ENCODE results near the gene ANKRD34A.

ANKRD34A gene

DNA sequence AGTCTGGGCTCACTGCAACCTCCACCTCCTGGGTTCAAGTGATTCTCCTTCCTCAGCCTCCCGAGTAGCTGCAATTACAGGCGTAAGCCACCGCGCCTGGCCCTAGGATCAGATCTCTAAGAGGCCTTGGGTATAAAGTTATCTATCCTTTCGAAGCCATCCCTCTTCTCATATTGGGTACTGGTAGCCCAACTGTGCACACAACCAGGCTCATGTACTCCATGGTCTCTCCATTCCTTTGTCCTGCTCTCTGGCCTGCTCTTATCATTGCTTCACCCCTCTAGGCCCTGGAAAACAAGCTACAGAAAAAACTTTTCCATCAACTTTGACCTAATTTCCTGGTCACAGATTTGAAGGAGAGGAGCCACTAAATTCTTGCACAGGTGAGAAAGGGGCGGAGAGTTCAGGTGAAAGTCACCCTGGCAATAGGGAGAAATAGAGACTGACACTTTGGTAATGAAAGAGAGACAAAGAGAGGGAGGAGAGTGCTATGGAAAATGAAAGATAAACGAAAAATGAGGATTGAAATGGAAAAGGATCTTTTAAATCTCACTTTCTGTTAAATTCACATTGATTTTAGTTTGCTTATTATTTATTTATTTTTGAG lies 26.0 kb upstream of the ANKRD34A start:
- peak; percentile 51 for DNase-seq

DNA sequence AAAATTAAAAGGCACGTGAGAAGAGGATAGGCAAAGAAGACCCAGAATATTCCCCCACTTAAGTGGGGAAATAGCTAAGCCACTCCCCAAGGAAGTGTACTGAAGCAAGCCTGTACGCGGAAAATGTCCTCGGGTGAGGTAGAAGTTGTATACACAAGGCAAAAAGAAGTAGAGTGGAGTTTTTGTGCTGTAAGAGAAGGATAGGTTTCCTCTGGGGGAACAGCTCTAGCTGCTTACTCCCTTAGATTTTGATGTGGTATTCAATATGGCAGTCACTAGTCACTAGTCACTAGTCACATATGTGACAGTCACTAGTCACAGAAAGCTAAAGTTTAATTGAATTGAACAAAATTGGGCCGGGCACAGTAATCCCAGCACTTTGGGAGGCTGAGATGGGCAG lies 24.4 kb upstream of the ANKRD34A start:
- DNase-seq: no peak

DNA sequence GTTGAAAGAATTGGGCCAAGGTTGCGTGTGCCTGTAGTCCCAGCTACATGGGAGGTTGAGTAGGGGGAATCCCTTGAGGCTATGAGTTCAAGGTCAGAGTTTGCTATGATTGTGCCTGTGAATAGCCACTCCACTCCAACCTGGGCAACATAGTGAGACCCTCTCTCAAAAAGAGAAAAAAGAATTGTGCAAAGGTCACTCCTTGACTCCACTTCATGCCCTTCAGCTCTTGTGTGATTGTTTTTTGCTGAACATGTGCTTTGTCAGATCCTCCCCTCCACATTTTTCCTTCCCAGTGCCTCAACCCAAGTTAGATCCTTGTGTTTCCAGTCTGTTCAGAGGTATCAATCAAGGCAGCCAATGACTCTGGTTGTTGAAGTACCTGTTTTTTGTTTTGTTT lies 23.6 kb upstream of the ANKRD34A start:
- DNase-seq: no peak

DNA sequence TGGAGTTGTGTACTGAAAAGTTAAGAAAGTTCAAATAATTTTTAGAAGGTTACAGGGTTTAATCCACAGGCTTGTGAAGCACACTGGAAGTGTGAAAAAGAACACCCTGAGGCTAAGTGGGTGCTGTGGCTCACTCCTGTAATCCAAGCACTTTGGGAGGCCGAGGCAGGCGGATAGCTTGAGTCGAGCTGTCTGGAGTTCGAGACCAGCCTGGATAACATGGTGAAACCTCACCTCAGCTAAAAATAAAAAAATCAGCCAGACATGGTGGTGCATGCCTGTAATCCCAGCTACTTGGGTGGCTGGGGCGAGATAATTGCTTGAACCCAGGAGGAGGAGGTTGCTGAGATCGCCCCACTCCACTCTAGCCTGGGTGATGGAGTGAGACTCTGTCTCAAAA lies 22.2 kb upstream of the ANKRD34A start:
- DNase-seq: no peak

DNA sequence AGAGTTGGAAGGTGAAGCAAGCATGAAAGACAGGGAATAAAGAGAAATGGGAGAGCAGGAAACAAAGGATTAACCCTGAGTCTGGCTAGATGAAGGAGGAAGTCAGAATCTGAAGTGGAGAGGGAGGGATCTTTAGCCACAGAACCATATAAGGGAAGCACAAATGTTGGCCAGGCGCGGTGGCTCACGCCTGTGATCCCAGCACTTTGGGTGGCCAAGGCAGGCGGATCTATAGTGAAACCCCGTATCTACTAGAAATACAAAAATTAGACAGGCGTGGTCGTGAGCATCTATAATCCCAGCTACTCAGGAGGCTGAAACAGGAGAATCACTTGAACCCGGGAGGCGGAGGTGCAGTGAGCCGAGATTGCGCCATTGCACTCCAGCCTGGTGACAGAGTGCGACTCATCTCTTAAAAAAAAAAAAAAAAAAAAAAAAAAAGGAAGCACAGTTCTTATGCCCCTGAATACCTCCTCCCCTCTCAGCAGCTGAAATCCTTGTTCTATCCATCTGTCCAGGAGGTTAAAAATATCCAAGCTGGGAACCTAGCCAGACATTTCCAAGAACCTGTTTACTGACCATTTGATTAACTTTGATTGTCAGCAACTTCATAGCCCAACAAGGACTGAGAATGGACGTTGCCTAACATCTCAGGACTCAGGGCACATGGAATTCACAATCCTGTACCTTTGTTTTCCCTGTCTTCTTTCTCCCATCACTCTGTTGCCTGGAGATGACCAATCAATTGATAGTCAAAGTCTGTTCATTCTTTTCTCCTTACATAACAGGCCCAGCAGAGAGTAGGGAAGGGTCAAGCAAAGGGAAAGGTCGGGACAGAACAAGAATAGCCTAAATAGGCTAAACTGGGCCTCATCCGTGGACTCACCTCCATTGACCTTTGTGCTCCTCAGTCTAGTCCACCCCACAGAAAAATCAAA lies 21.4 kb upstream of the ANKRD34A start:
- DNase-seq: no peak

DNA sequence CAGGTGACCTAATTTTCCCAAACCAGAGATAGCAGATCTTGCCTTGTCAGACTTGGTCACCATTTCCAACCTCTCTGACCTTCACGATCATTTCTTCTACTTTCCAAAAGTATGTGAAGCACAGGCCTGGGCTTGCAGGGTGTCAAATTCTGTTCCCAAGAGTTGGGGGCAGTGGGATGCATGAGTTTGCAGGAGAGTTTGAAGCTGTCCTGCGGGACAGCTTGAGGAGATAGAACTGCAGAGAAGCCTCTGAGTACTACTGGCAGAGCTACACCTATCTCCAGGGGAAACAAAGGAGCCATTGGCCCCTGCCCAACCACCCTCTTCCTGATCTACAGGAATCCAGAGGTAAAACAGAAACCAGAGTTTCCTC lies 20.7 kb upstream of the ANKRD34A start:
- DNase-seq: no peak

DNA sequence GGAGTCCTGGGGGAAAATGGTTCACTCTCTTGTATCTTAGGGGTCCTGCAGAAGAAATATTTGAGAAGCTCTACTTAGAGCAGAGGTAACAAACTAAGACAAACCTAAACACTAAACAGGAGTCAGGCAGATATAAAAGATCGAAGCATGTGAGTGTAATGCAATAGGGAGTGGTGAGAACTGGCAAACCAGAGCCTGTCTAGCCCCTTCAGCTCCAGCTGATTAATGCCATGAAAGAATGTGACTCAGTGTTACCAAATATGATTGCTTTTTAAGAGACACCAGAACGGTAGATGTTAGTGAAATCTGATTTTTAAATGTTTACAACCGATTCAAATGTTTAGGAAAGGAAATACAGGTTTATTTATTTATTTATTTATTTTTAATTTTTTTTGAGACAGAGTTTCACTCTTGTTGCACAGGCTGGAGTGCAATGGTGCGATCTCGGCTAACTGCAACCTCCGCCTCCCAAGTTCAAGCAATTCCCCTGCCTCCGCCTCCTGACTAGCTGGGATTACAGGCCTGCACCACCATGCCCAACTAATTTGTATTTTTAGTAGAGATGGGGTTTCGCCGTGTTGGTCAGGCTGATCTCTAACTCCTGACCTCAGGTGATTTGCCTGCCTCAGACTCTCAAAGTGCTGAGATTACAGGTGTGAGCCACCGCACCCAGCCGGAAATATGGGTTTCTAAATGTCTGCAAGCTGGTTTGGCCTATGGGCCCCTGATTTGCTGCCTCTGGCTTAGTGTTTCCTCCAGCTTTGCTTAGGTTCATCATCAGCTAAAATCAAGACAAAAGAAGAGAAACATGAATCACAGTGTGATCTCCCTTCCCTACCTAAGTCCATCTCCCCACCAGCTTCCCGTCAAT lies 19.8 kb upstream of the ANKRD34A start:
- no peak for DNase-seq

DNA sequence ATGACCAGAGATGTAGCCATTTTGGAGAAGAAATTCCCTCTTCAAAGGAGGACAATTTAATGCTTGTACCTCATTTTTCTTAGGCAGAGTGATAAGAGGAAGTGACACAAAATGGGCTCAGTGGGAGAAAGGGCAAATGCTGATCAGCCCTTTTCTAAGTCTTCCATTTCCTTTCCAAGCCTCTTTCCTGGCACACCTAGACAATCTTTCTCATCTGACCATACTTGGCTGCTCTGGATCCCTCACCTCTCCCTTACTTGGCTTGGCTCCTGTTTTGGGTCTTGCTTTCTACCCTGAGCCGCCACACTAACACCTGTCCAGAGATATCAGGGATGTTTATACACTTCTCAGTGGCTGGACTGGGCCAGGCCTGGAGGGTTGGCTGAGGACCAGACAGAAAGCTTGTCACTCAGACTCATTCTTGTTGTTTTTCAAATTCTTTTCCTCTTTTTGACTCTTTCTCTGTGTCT lies 18.9 kb upstream of the ANKRD34A start:
- peak; percentile 48 for DNase-seq

DNA sequence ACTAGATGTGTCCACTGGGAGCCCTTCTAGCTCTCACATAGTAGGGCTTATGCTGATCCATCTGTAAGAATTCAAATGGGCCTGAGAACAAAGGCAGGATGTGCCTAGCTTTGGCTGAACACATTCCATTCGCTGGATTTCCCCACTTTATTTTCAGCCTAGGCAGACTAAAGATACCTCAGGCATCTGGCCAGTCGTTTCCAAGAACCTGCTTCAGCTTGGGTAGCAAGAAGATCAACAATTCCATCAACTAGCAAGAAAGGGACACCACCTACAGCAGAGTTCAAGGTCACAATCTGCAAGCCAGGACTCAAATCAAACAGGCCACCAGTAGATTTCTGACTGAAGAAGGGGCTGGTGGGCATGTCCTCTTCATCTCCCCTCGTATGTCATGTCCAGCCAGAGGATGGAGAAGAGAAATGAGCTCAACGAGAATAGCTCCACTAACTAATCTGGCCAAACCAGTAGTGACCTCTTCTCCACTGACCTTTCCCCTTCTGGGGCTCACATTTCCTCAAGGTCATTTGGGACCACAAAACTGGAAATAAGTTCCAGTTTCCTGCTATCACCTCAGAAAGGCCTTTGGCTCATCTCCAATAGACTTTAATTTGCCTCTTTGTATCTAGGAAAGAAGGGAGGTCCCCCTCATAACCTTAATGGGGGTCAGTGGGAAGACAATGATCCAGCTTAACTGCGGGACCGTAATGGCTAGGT lies 17.8 kb upstream of the ANKRD34A start:
- DNase-seq: peak; percentile 44

DNA sequence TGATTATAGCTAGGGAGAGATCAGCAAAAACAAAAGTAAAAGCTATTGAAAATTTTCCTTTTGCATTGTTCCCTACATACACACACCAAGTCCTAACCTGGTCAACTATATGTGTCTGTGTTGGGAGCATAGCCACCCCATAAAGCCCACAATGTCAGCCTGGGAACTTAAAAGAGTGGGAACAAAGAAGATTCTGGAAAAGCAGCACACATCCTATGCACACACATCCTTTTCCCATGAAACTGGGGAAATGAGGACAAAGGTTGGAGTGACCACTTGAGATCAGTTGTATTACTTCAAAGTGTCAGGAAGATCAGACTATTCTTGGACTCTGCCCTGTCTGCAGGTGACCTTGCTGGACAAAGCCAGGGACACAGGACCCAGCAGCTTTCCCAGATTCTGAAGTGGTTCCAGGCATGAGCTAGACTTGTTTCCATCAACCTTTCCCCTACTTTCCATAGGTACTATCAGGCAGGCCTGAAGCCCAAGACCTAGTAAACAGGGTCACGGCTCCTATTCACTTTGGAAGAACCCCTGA lies 16.2 kb upstream of the ANKRD34A start:
- DNase-seq: peak; percentile 51

DNA sequence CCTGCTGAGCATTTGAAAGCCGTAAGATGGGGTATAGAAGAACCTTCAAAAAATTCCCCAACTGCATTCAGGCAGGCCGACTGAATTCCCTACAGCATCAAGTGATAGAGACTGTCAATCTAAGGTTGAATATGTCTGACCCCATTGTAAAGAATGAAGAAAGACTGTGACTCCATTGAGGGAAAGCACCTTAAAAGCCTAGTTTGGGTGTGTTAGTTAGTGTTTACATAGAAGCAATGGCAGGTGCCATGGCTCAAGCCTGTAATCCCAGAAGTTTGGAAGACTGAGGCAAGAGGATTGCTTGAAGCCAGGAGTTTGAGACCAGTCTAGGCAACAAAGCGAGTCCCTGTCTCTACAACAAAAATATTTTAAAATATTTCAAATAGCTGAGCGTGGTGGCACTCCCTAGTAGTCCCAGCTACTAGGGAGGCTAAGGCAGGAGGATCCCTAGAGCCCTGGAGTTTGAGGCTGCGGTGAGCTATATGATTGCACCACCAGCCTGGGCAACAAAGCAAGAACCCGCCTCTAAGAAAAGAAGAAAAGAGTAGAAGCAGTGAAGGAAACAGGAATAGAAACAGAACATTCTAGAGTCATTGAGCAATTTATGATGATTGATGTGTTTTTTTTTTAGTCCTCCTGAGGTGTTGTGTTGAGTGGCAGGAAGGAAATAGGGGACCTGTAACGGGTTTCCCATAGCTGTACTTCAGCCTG lies 15.5 kb upstream of the ANKRD34A start:
- peak; percentile 56 for DNase-seq

DNA sequence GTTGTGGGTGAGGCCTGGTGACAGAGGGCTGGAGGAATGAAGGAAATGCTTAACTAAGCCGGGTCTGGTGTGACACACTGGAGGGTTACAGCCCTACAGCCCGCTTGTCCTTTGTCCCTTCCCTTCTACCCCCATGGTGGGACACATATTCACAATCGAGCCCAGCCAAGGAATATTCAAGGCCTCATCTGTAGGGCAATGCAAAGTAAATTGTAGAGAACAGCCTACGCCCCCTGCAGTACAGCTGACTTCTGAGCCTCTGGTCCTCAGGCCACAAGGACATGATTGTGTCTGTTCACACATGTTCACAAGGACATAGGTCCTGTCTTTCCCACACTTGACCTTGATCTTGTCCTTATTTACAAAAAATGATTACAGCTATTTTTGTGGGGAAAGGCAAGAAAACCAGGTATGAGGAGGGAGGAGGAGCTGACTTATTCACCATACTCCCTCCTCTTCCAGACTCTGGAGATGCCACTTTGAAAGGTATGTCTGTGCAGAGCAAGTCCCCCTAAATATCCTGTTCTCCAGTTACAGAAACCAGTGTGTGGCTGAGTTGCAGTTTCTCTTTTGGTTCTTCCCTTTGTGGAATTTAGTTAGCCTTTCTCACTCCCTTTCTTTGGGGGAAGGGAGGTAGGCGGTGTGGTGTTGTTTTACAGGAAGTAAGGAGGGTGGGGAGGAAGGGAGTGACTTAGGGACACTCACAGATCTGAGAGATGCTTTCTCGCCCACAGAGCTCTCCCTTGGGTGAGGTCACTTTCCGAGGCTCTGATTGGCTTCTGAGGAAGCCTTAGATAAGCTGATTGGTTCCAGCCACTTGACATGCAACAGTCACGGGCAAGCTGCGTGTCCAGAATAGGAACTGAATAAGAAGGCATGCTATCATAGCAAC lies 14.7 kb upstream of the ANKRD34A start:
- DNase-seq: peak; percentile 84

DNA sequence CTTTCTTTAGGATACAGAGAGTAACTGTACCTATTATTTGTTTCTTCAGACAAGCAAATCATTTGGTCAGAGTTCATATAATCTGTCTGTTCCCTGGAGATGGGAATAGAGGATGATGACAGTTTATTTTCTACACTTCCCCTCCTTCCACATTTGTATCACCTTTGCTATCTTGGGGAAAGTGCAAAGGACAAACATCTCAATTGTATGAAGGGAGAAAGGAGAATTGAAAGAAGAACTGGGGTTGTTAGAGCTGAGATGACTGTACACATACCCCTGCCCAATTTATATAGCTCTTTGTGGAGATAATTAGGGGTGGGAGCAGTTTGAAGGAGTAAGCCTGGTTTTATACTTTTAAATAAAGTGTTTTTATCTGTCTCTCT lies 14.1 kb upstream of the ANKRD34A start:
- no peak for DNase-seq

DNA sequence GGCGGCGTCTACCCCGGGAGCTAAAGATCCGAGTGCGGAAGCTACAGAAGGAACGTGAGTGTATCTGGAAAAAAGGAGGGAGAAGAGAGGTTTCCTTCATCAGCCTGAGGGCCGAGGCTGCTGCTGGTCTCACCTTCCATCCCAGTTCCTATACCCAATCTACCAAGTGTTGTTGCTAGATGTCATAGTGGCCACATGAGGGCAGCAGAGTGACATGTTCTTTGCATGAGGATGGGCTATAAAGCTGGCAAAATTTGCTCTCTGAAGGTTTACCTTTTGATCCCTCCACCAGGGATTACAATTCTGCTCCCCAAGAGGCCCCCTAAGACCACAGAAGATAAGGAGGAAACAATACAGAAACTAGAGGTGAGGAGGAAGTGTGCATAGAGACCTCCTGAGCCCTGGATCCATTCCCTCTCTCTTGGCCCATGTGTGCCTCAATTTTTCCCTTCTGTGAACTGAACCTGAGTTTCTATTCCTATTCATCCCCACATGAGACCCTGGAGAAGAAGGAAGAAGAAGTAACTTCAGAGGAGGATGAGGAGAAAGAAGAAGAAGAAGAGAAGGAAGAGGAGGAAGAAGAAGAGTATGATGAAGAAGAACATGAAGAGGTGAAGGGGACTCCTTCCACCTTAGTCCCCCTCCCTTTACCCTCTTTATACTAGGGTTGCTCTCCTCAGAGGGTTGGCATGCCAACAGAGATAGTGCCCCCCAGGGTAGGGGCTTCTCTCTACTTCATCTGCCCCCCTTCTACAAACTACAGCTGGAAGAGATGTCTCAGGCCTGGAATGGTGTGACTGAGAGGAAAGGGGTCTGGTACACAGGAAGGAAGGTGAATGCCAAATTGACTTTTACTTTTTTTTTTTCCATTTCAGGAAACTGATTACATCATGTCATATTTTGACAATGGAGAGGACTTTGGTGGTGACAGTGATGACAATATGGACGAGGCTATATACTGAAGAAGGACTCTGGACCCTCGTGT lies 13.4 kb upstream of the ANKRD34A start:
- DNase-seq: peak; percentile 75

DNA sequence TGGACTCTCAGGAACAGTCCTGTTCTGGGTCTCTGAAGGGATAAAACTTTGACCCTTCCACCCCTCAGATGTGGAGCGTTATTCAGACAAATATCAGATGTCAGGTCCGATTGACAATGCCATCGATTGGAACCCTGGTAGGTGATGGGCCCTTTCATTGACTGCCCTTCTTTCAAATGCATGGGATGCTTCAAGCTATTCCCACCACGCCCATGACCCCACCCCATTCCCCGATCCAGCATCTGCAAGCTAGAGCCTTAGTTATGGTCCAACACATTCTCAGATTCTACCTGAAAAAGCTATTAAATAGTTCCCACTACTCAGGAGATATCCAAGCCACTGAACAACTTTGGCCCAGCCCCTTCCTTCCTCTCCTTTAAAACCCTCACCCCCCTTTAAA lies 12.6 kb upstream of the ANKRD34A start:
- DNase-seq: peak; percentile 42

DNA sequence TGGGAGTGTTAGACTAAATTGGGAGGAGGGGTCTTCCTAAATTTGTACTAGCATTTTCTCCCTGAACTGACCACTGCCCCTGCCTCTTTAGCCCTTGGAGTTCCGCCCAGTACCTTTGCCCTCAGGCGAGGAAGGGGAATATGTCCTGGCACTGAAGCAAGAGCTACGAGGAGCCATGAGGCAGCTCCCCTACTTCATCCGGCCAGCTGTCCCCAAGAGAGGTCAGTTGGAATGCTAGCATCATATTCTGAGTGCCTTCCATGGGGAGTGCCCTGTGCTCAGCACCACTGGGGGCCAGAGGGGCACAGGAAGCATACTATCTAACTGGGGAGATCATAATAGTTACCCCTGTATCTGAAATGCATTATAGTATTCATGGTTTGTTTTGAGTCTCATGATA lies 10.8 kb upstream of the ANKRD34A start:
- peak; percentile 41 for DNase-seq

DNA sequence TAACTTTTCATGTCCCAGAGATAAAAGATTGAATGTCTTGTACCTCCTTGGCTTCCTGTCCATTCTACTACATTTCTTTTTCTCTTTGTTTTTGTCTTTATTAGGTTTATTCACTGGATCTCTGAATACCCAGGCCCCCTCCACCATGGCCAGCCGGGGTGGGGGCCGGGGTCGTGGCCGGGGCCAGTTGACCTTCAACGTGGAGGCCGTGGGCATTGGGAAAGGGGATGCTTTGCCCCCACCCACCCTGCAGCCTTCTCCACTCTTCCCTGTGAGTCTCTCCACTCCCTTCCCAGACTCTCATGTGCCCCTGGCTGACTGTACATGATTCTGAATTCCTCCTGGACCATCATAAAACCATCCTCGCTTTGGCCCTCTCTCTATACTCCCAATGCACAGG lies 10.3 kb upstream of the ANKRD34A start:
- peak; percentile 40 for DNase-seq

DNA sequence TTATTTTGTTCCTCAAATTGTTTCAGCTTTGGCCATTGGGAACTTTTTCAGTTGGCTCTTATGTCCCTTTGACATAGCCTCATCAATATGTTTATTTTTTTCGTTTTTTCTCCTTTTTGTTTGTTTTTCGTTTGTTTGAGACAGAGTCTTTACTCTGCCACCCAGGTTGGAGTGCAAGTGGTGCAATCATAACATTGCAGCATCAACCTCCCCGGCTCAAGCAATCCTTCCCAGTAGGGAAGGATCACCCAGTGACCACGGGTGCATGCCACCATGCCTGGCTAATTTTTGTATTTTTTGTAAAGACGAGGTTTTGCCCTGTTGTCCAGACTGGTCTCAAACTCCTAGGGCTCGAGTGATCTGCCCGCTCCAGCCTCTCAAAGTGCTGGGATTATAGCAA lies 8.2 kb upstream of the ANKRD34A start:
- DNase-seq: peak; percentile 25

DNA sequence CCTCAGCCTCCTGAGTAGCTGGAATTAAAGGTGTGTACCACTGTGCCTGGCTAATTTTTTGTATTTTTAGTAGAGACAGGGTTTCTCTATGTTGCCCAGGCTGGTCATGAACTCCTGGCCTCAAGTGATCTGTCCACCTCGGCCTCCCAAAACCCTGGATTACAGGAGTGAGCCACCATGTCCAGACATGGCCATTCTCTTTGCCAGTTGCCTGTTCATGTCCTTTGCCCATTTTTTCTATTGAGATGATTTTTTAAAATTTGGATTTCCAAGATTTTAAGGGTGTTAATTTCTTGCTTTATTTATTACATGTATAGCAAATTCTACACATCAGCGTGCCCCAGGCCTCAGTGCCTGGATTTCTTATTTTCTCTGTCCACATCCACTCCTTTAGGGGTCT lies 2.9 kb upstream of the ANKRD34A start:
- DNase-seq: no peak
